HG03159 (cell line): ENCODE data around the gene TMEM37.

Source experiments
- ATAC-seq: cut with Tn5 transposase; IDR thresholded peaks from one replicate; pipeline ENCODE4 v1.9.1; 2021; ENCODE audit warnings: mild to moderate bottlenecking, moderate library complexity; ENCODE audit not compliant: unreplicated experiment

Gene TMEM37

GRCh38 chr2:119416299-119416923 is 15.2 kb upstream of the TMEM37 start:
- ATAC-seq = no peak

- no peak for ATAC-seq
These were observed 13.7 kb upstream of the TMEM37 start for GRCh38 chr2:119417908-119418307.

- ATAC-seq = no peak
These were observed 12.6 kb upstream of the TMEM37 start for GRCh38 chr2:119419065-119419464.

- ATAC-seq = no peak
These were observed 11.7 kb upstream of the TMEM37 start for GRCh38 chr2:119419803-119420508.

GRCh38 chr2:119421304-119421703 is 10.3 kb upstream of the TMEM37 start:
- ATAC-seq = no peak

- no peak for ATAC-seq
These were observed 9.9 kb upstream of the TMEM37 start for GRCh38 chr2:119421741-119422140.

- ATAC-seq = no peak
These were observed 9.1 kb upstream of the TMEM37 start for GRCh38 chr2:119422360-119423107.

- no peak for ATAC-seq
These were observed 8.6 kb upstream of the TMEM37 start for GRCh38 chr2:119423108-119423444.

GRCh38 chr2:119423811-119424210 is 7.8 kb upstream of the TMEM37 start:
- no peak for ATAC-seq

GRCh38 chr2:119424284-119425118 is 7.2 kb upstream of the TMEM37 start:
- no peak for ATAC-seq

GRCh38 chr2:119425119-119425405 is 6.6 kb upstream of the TMEM37 start:
- no peak for ATAC-seq

GRCh38 chr2:119425620-119426395 is 5.8 kb upstream of the TMEM37 start:
- no peak for ATAC-seq

- no peak for ATAC-seq
These were observed 5.3 kb upstream of the TMEM37 start for GRCh38 chr2:119426396-119426675.

GRCh38 chr2:119426801-119427395 is 4.8 kb upstream of the TMEM37 start:
- ATAC-seq = no peak

GRCh38 chr2:119427756-119428155 is 3.9 kb upstream of the TMEM37 start:
- ATAC-seq = no peak

- no peak for ATAC-seq
These were observed 3.0 kb upstream of the TMEM37 start for GRCh38 chr2:119428488-119429224.

- no peak for ATAC-seq
These were observed 2.3 kb upstream of the TMEM37 start for GRCh38 chr2:119429225-119429981.

- ATAC-seq = no peak
These were observed 1.6 kb upstream of the TMEM37 start for GRCh38 chr2:119430023-119430498.
